Mammary epithelial cell (primary cell): ENCODE results near the gene HMGCLL1.

Experiments
- CTCF ChIP-seq, 2 donors: IDR thresholded peaks in 1 of 2; conservative IDR thresholded peaks in 1 of 2; 2 replicates each; pipeline ENCODE4 v1.5.1; 2011 to 2012; ENCODE audit warnings: inconsistent platforms in 2 of 2, low read length in 2 of 2, mild to moderate bottlenecking in 2 of 2, control low read depth in 1 of 2, low read depth in 1 of 2; ENCODE audit not compliant: insufficient read depth in 1 of 2; ENCODE audit errors: extremely low read depth in 1 of 2
- EZH2 ChIP-seq: IDR thresholded peaks from 2 replicates; pipeline ENCODE4 v1.6.1; 2012; ENCODE audit warnings: low read length, inconsistent platforms, borderline replicate concordance

- TF ChIP-seq CTCF (conservative IDR thresholded peaks at IDR 0.05 in 1 of 2, IDR thresholded peaks at IDR 0.05 in 1 of 2; ENCODE audit: extremely low read depth in 1 of 2, insufficient read depth in 1 of 2, low read depth in 1 of 2, low read length in 2 of 2) (no peak), EZH2 (no peak)
Observed at GRCh38 chr6:55541024-55541423, 38.0 kb downstream of the HMGCLL1 start.
